Spleen (tissue), 11 donors: ENCODE results near the gene KCNJ10. TPM values are rescaled to one million over a fixed set of nuclear protein-coding genes. Genes with fewer than 3 reads are reported as not detected.
"Not testable (repeated sequence)": the region's sequence is repeated elsewhere in the genome, so short reads cannot be mapped to it uniquely, and the experiment has no call there.

Experiments used
- DNase-seq: peaks from one replicate; pipeline ENCODE4 v3.0.0-alpha.2; 2020
- H3K27ac ChIP-seq, 8 donors: fragments of 200-600 bp; sonication (generic) in 7 of 8; 1 replicate in 4 of 8; 2 replicates in 4 of 8; pipeline versions ENCODE4 v1.5.0 to v1.8.0; 2016 to 2021; ENCODE audit warnings: inconsistent platforms in 4 of 8, mild to moderate bottlenecking in 4 of 8, moderate library complexity in 1 of 8
- H3K27me3 ChIP-seq, 7 donors: fragments of 200-600 bp; sonication (generic) in 6 of 7; replicated peaks in 1 of 7; 1 replicate in 4 of 7; 2 replicates in 3 of 7; pipeline versions ENCODE4 v1.5.0 to v1.8.0; 2016 to 2021; ENCODE audit warnings: inconsistent platforms in 3 of 7, mild to moderate bottlenecking in 1 of 7
- H3K36me3 ChIP-seq, 6 donors: fragments of 200-600 bp; sonication (generic) in 5 of 6; 1 replicate in 4 of 6; 2 replicates in 2 of 6; pipeline versions ENCODE4 v1.5.0 to v1.8.0; 2016 to 2021; ENCODE audit warnings: inconsistent platforms in 2 of 6
- H3K4me1 ChIP-seq, 6 donors: fragments of 200-600 bp; sonication (generic) in 5 of 6; 1 replicate in 3 of 6; 2 replicates in 3 of 6; pipeline versions ENCODE4 v1.5.0 to v1.8.0; 2016 to 2021; ENCODE audit warnings: inconsistent platforms in 3 of 6
- H3K4me3 ChIP-seq, 8 donors: fragments of 200-600 bp; sonication (generic) in 7 of 8; 1 replicate in 4 of 8; 2 replicates in 4 of 8; pipeline versions ENCODE4 v1.5.0 to v1.8.0; 2016 to 2021; ENCODE audit warnings: inconsistent platforms in 4 of 8, mild to moderate bottlenecking in 4 of 8, moderate library complexity in 2 of 8
- H3K9me3 ChIP-seq, 8 donors: fragments of 200-600 bp; sonication (generic) in 7 of 8; 1 replicate in 4 of 8; 2 replicates in 4 of 8; pipeline versions ENCODE4 v1.5.0 to v1.8.0; 2016 to 2021; ENCODE audit warnings: inconsistent platforms in 4 of 8
- POLR2A ChIP-seq, 3 donors: fragments of 450-650 bp; IDR thresholded peaks; one replicate each; pipeline ENCODE4 v1.5.1; 2017; ENCODE audit warnings: antibody characterized with exemption in 3 of 3, mild to moderate bottlenecking in 1 of 3
- POLR2AphosphoS5 ChIP-seq, 3 donors: sonication (generic); formaldehyde crosslinking; IDR thresholded peaks; one replicate each; pipeline ENCODE4 v1.5.1; 2017; ENCODE audit warnings: antibody characterized with exemption in 3 of 3
- WGBS, 5 donors: extraction: QIAGEN DNeasy Blood & Tissue Kit in 3 of 5; methylation state at CpG; one replicate each; pipeline versions ENCODE4 v1.1.5 to v1.1.7; 2013 to 2018; 5-methylcytosine and 5-hydroxymethylcytosine counted together
- intact Hi-C: fragments of 100-400 bp; cut with DNase I; formaldehyde crosslinking; loops from one replicate; pipeline ENCODE4 v1.15.0; 2023; ENCODE audit warnings: low total_unique reads
- polyA plus RNA-seq, 3 donors: library from polyadenylated mRNA; stranded (reverse); fragments of 200-250 nt; gene quantifications; one replicate each; pipeline ENCODE4 v1.2.1, GENCODE V29; 2013
- total RNA-seq, 7 donors: library from RNA; depleted of rRNA in 3 of 7; stranded (reverse); fragments of >200 nt in 3 of 7; fragmentation: NEBNext Ultra II Directional in 4 of 7; extraction: Animal tissue kit (Norgen Biotek cat#: 25700) in 4 of 7; gene quantifications; one replicate each; pipeline versions ENCODE4 v1.1.0 to v1.2.1, GENCODE V29; 2016 to 2021
- TF ChIP-seq, protein P1 (sequence below), 11 experiments: fragments of 200-600 bp in 7 of 11; fragments of 450-650 bp in 4 of 11; sonication (generic) in 4 of 11; IDR thresholded peaks in 8 of 11; conservative IDR thresholded peaks in 3 of 11; 1 replicate in 7 of 11; 2 replicates in 4 of 11; pipeline versions ENCODE4 v1.4.0 to v1.8.0; 2016 to 2021; ENCODE audit warnings: antibody characterized with exemption in 11 of 11, inconsistent platforms in 4 of 11, mild to moderate bottlenecking in 1 of 11
- donor health status: healthy with polysubstance abuse.
- donor health status: DM: no; HTN: no; CAD: no; lungs with moderate emphysema.
- donor health status: DM: no; HTN: no; CAD: no.
- donor health status: Bipolar disorder and iron deficiency.
- donor health status: healthy.
- donor health status: DM: no; HTN: no; CAD: no.
- donor health status: DM: yes; HTN: yes; CAD: no.

Gene KCNJ10
- total and polyA plus RNA-seq, 10 donors, result 3.7 to 30.8 (median 14.2) TPM

GRCh38 chr1:160056648-160057169, 13.3 kb downstream of the KCNJ10 start:
- Histone ChIP-seq H3K4me1 (no peaks in the 10 kb centered on the region), H3K27ac (no peak overlapping the region), H3K27me3 (peaks cover 0 to 53% (median 0%) of the 10 kb centered on the region in 7 donors), H3K9me3 (no peaks in the 10 kb centered on the region), H3K36me3 (no peaks in the 10 kb centered on the region), H3K4me3 (no peak overlapping the region)
- no peak for TF ChIP-seq POLR2A (IDR thresholded peaks at IDR 0.05)
- no peak for TF ChIP-seq POLR2AphosphoS5 (IDR thresholded peaks at IDR 0.05)
- TF ChIP-seq, protein P1, sequence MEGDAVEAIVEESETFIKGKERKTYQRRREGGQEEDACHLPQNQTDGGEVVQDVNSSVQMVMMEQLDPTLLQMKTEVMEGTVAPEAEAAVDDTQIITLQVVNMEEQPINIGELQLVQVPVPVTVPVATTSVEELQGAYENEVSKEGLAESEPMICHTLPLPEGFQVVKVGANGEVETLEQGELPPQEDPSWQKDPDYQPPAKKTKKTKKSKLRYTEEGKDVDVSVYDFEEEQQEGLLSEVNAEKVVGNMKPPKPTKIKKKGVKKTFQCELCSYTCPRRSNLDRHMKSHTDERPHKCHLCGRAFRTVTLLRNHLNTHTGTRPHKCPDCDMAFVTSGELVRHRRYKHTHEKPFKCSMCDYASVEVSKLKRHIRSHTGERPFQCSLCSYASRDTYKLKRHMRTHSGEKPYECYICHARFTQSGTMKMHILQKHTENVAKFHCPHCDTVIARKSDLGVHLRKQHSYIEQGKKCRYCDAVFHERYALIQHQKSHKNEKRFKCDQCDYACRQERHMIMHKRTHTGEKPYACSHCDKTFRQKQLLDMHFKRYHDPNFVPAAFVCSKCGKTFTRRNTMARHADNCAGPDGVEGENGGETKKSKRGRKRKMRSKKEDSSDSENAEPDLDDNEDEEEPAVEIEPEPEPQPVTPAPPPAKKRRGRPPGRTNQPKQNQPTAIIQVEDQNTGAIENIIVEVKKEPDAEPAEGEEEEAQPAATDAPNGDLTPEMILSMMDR (IDR thresholded peaks at IDR 0.05 in 8 of 11, conservative IDR thresholded peaks at IDR 0.05 in 3 of 11), result no peak
- intact Hi-C loops, result no loop called here
- DNase-seq, result no peak
- 56 to 80% (median 75%) methylated on average over 1 of the region's 1 CpG for WGBS, 5 donors

DNA sequence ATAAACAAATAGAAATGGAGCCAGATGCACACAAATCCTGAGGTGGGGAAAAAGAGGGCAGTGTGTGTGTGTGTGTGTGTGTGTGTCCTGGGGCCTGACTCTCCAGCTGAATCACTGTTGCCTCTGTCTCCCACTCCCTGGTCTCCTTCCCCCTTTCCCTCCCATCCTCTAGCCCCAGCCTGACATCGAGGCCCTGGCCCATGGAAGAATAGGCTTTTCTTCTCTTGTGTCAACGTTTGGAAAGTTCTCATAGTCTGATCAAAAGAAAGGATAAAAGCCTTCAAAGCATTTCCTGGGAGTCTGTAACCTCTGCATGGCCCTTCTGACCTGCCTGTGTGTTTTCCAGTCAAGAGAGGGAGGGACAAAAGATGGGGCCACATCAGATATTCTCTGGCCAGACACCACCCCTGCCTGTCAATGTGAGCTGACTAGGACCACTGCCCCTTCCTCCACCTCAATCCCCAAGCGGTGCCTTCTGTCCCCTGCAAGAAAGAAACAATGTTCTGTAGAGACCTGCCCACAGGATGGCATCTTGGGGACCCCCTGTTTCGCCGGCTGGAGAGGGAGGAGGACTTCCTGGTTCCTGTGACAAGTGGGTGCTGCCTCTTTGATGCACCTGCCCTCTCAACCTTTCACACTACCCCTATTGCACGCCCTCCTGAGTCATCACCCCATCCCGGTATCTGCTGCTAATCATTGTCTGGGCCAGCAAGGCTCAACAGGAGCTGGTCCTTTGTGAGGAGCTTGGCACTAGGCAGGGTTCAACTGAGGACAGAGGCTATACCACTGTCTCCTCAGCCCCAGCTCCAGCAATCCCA, 16.2 kb downstream of the KCNJ10 start:
- TF ChIP-seq POLR2A (IDR thresholded peaks at IDR 0.05) (no peak), POLR2AphosphoS5 (IDR thresholded peaks at IDR 0.05) (no peak)
- TF ChIP-seq, protein P1 (IDR thresholded peaks at IDR 0.05 in 8 of 11, conservative IDR thresholded peaks at IDR 0.05 in 3 of 11), result no peak
- no peak overlapping the region for H3K4me3 ChIP-seq
- H3K9me3 ChIP-seq, result no peaks in the 10 kb centered on the region
- no peak overlapping the region for H3K27ac ChIP-seq
- H3K27me3 ChIP-seq, result peaks cover 0 to 52% (median 0%) of the 10 kb centered on the region in 7 donors
- no peak for DNase-seq
- intact Hi-C loops, result no loop called here
- H3K4me1 ChIP-seq, result no peaks in the 10 kb centered on the region
- WGBS, 5 donors, result 52 to 71% (median 61%) methylated on average over 5 to 7 of the region's 7 CpGs
- no peaks in the 10 kb centered on the region for H3K36me3 ChIP-seq

- no peaks in the 10 kb centered on the region for H3K4me1 ChIP-seq
- no peak for TF ChIP-seq POLR2AphosphoS5 (IDR thresholded peaks at IDR 0.05)
- TF ChIP-seq, protein P1 (IDR thresholded peaks at IDR 0.05 in 8 of 11, conservative IDR thresholded peaks at IDR 0.05 in 3 of 11), result no peak
- no peak for TF ChIP-seq POLR2A (IDR thresholded peaks at IDR 0.05)
- H3K36me3 ChIP-seq, result no peaks in the 10 kb centered on the region
- H3K27me3 ChIP-seq, result peaks cover 0 to 52% (median 0%) of the 10 kb centered on the region in 7 donors
- 50 to 68% (median 62%) methylated on average over 6 of the region's 6 CpGs for WGBS, 5 donors
- DNase-seq, result no peak
- H3K27ac ChIP-seq, result no peak overlapping the region
- intact Hi-C loops, result no loop called here
- no peak overlapping the region for H3K4me3 ChIP-seq
- H3K9me3 ChIP-seq, result no peaks in the 10 kb centered on the region
These were observed 17.0 kb downstream of the KCNJ10 start for GRCh38 chr1:160052936-160053335.

GRCh38 chr1:160050619-160051018, 19.3 kb downstream of the KCNJ10 start:
- no peak for DNase-seq
- peaks cover 0 to 45% (median 0%) of the 10 kb centered on the region in 7 donors for H3K27me3 ChIP-seq
- no peaks in the 10 kb centered on the region for H3K9me3 ChIP-seq
- WGBS, 5 donors, result 72 to 100% (median 81%) methylated on average over 1 of the region's 1 CpG
- H3K36me3 ChIP-seq, result no peaks in the 10 kb centered on the region
- TF ChIP-seq POLR2A (IDR thresholded peaks at IDR 0.05) (no peak), POLR2AphosphoS5 (IDR thresholded peaks at IDR 0.05) (no peak)
- TF ChIP-seq, protein P1 (IDR thresholded peaks at IDR 0.05 in 8 of 11, conservative IDR thresholded peaks at IDR 0.05 in 3 of 11), result no peak
- H3K4me3 ChIP-seq, result no peak overlapping the region
- peaks cover 6 to 17% (median 12%) of the 10 kb centered on the region in 6 donors for H3K4me1 ChIP-seq
- no peak overlapping the region for H3K27ac ChIP-seq
- intact Hi-C loops, result no loop called here

DNA sequence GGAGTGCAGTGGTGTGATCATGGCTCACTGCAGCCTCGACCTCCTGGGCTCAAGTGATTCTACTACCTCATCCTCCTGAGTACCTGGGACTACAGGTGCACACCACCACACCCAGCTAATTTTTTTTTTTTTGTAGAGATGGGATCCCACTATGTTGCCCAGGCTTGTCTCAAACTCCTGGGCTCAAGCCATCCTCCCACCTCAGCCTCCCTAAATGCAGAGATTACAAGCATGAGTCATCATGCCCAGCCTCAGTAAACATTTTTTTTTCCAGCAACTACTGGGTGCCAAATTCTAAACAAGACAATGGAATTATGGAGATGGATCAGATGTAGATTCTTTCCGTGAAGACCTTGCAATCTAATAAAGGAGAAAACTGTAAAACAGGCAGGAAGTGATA, 19.8 kb downstream of the KCNJ10 start:
- not testable (repeated sequence) for DNase-seq, H3K27ac ChIP-seq

More for the DNA sequence above, 19.8 kb downstream of the KCNJ10 start:
- intact Hi-C loops, H3K4me3 ChIP-seq, H3K9me3 ChIP-seq, H3K36me3 ChIP-seq: not testable (repeated sequence)
- Histone ChIP-seq H3K27me3 (peaks cover 0 to 45% (median 0%) of the 10 kb centered on the region in 7 donors), H3K4me1 (peaks cover 6 to 17% (median 12%) of the 10 kb centered on the region in 6 donors)
- 52 to 80% (median 71%) methylated on average over 2 of the region's 2 CpGs for WGBS, 5 donors
